SK-N-SH (cell line): ENCODE results near the gene LBHD1. TPM values are rescaled to one million over a fixed set of nuclear protein-coding genes. Genes with fewer than 3 reads are reported as not detected.

Experiments
- CTCF ChIA-PET: fragments of 300-600, 350-600 bp; formaldehyde crosslinking; extraction: SDS; loops from one replicate; lab custom pipeline; 2021; lab: Yijun Ruan, JAX
- POLR2A ChIA-PET: fragments of 350-600 bp; sonication (Branson Sonifier 250); formaldehyde crosslinking; extraction: SDS; loops from one replicate; lab custom pipeline; 2020; ENCODE audit warnings: antibody characterized with exemption, inconsistent platforms; lab: Yijun Ruan, JAX
- DNase-seq: peaks from one replicate; pipeline ENCODE4 v3.0.0; 2012
- H2AFZ ChIP-seq: fragments of 200-600 bp; sonication (generic); 2 replicates; pipeline ENCODE4 v1.8.1; 2016; ENCODE audit warnings: antibody characterized with exemption, mild to moderate bottlenecking, low read depth
- H3F3A ChIP-seq: fragments of 200-600 bp; sonication (generic); replicated peaks from 2 replicates; pipeline ENCODE3; 2016; ENCODE audit warnings: antibody characterized with exemption, mild to moderate bottlenecking; ENCODE audit not compliant: insufficient read depth
- H3K27ac ChIP-seq, 2 experiments: fragments of 200-500 bp in 1 of 2; fragments of 200-600 bp in 1 of 2; sonication (Bioruptor generic) in 1 of 2; sonication (generic), shearing (Covaris generic) in 1 of 2; 2 replicates each; pipeline versions ENCODE4 v1.5.1 to v1.6.1; 2014 to 2016; ENCODE audit warnings: low read depth in 2 of 2, inconsistent platforms in 1 of 2, low read length in 1 of 2, mild to moderate bottlenecking in 1 of 2, mixed read lengths in 1 of 2
- H3K27me3 ChIP-seq: fragments of 200-600 bp; sonication (generic), shearing (Covaris generic); 2 replicates; pipeline ENCODE4 v1.6.1; 2016; ENCODE audit warnings: mixed run types; ENCODE audit not compliant: insufficient read depth
- H3K36me3 ChIP-seq, 2 experiments: fragments of 200-500 bp in 1 of 2; fragments of 200-600 bp in 1 of 2; sonication (Bioruptor generic) in 1 of 2; sonication (generic) in 1 of 2; replicated peaks in 1 of 2; 2 replicates each; pipeline versions ENCODE3 to v1.5.1; 2014 to 2016; ENCODE audit warnings: low read length in 1 of 2, mild to moderate bottlenecking in 1 of 2; ENCODE audit not compliant: insufficient read depth in 2 of 2, control insufficient read depth in 1 of 2
- H3K4me1 ChIP-seq, 2 experiments: fragments of 200-500 bp in 1 of 2; fragments of 200-600 bp in 1 of 2; sonication (Bioruptor generic) in 1 of 2; sonication (generic), shearing (Covaris generic) in 1 of 2; 2 replicates each; pipeline versions ENCODE4 v1.5.1 to v1.6.1; 2014 to 2016; ENCODE audit warnings: low read depth in 1 of 2, low read length in 1 of 2, mixed run types in 1 of 2; ENCODE audit not compliant: insufficient read depth in 2 of 2, control insufficient read depth in 1 of 2
- H3K4me2 ChIP-seq: fragments of 200-600 bp; sonication (generic), shearing (Covaris generic); 2 replicates; pipeline ENCODE4 v1.6.1; 2017; ENCODE audit warnings: mixed run types
- H3K4me3 ChIP-seq, 2 experiments: fragments of 200-500 bp in 1 of 2; fragments of 200-600 bp in 1 of 2; sonication (Bioruptor generic) in 1 of 2; sonication (generic), shearing (Covaris generic) in 1 of 2; 2 replicates each; pipeline versions ENCODE4 v1.5.1 to v1.8.1; 2014 to 2016; ENCODE audit warnings: low read depth in 2 of 2, inconsistent platforms in 1 of 2, low read length in 1 of 2, mild to moderate bottlenecking in 1 of 2, mixed read lengths in 1 of 2, moderate library complexity in 1 of 2
- H3K79me2 ChIP-seq: fragments of 200-600 bp; sonication (generic); 2 replicates; pipeline ENCODE4 v1.8.1; 2017; ENCODE audit warnings: mild to moderate bottlenecking; ENCODE audit not compliant: insufficient read depth
- H3K9ac ChIP-seq: fragments of 200-600 bp; sonication (generic); 2 replicates; pipeline ENCODE4 v1.6.1; 2017; ENCODE audit warnings: mixed run types
- H3K9me2 ChIP-seq: fragments of 200-600 bp; sonication (generic); 2 replicates; pipeline ENCODE4 v1.6.1; 2017; ENCODE audit warnings: mixed run types
- H3K9me3 ChIP-seq: fragments of 200-600 bp; sonication (generic); 2 replicates; pipeline ENCODE4 v1.6.1; 2017; ENCODE audit warnings: mixed run types, mild to moderate bottlenecking, moderate library complexity
- H4K20me1 ChIP-seq: fragments of 200-600 bp; sonication (generic); 2 replicates; pipeline ENCODE4 v1.6.1; 2017; ENCODE audit warnings: mild to moderate bottlenecking, mixed run types; ENCODE audit not compliant: insufficient read depth
- CTCF ChIP-seq: fragments of 200-600 bp; sonication (generic); IDR thresholded peaks from 2 replicates; pipeline ENCODE4 v1.6.1; 2017; ENCODE audit warnings: antibody characterized with exemption, mild to moderate bottlenecking, moderate library complexity
- ELF1 ChIP-seq: IDR thresholded peaks from 2 replicates; pipeline ENCODE4 v1.4.0; 2012
- FOXJ3 ChIP-seq: sonication (generic); formaldehyde crosslinking; IDR thresholded peaks from 2 replicates; pipeline ENCODE4 v1.5.1; 2020; ENCODE audit warnings: mild to moderate bottlenecking, missing genetic modification reagents
- FOXM1 ChIP-seq: IDR thresholded peaks from 2 replicates; pipeline ENCODE4 v1.4.0; 2012; ENCODE audit warnings: low read depth, mild to moderate bottlenecking
- GABPA ChIP-seq: IDR thresholded peaks from 2 replicates; pipeline ENCODE4 v1.4.0; 2012; ENCODE audit warnings: low read depth, mild to moderate bottlenecking
- GATA2 ChIP-seq: sonication (generic); formaldehyde crosslinking; IDR thresholded peaks from 2 replicates; pipeline ENCODE4 v1.5.0; 2020; ENCODE audit warnings: mild to moderate bottlenecking, missing genetic modification reagents
- JUND ChIP-seq: IDR thresholded peaks from 2 replicates; pipeline ENCODE4 v1.4.0; 2012
- MAX ChIP-seq: IDR thresholded peaks from 2 replicates; pipeline ENCODE4 v1.4.0; 2012; ENCODE audit warnings: low read depth
- MEF2A ChIP-seq: IDR thresholded peaks from 2 replicates; pipeline ENCODE4 v1.4.0; 2012; ENCODE audit warnings: low read depth, borderline replicate concordance
- NFIC ChIP-seq: IDR thresholded peaks from 2 replicates; pipeline ENCODE4 v1.4.0; 2012; ENCODE audit warnings: borderline replicate concordance
- NRF1 ChIP-seq: IDR thresholded peaks from 2 replicates; pipeline ENCODE4 v1.6.1; 2012; ENCODE audit warnings: low read depth, mild to moderate bottlenecking, low read length
- PBX3 ChIP-seq: IDR thresholded peaks from 2 replicates; pipeline ENCODE4; 2012
- RAD21 ChIP-seq: IDR thresholded peaks from 2 replicates; pipeline ENCODE4 v1.6.1; 2012; ENCODE audit warnings: mild to moderate bottlenecking, low read length
- SMC3 ChIP-seq: IDR thresholded peaks from 2 replicates; pipeline ENCODE4 v1.6.1; 2012; ENCODE audit warnings: low read depth, low read length, improper control_type of control experiment
- TAF1 ChIP-seq: IDR thresholded peaks from 2 replicates; pipeline ENCODE4 v1.6.1; 2012; ENCODE audit warnings: low read depth, mild to moderate bottlenecking, low read length, moderate library complexity, borderline replicate concordance
- TEAD4 ChIP-seq: IDR thresholded peaks from 2 replicates; pipeline ENCODE4 v1.4.0; 2012; ENCODE audit warnings: mild to moderate bottlenecking, borderline replicate concordance; ENCODE audit not compliant: insufficient read depth
- USF2 ChIP-seq: fragments of 150-350 bp; IDR thresholded peaks from 2 replicates; pipeline ENCODE4 v1.6.1; 2017; ENCODE audit warnings: antibody characterized with exemption, low read length, low read depth, borderline replicate concordance
- YY1 ChIP-seq: IDR thresholded peaks from 2 replicates; pipeline ENCODE4 v1.4.0; 2012; ENCODE audit warnings: low read depth, mild to moderate bottlenecking
- WGBS: methylation state at CpG from one replicate; pipeline ENCODE4 v1.1.6; 2017; ENCODE audit warnings: low lambda C conversion rate; 5-methylcytosine and 5-hydroxymethylcytosine counted together
- polyA plus RNA-seq, 3 experiments: library from polyadenylated mRNA; depleted of rRNA; stranded (reverse); fragments of >200 nt; gene quantifications; 2 replicates each; pipeline ENCODE4 v1.2.3, GENCODE V29; 2012

Gene LBHD1
- polyA plus RNA-seq, 1 of the 3 experiments (the other 2 are of a cell fraction) = 9.7 TPM

- peak; percentile 6; the same call in 1 of the 2 replicates for TF ChIP-seq SMC3
- TF ChIP-seq GATA2 (CRISPR knock-in tag) = no peak
- TF ChIP-seq TEAD4 = 0 out of 2 replicates have a peak, but pooled peaks have one; percentile 10
- no peak for TF ChIP-seq JUND
- TF ChIP-seq FOXJ3 (CRISPR knock-in tag) = no peak
- TF ChIP-seq MAX = no peak; the same call in 1 of the 2 replicates
- no peak for TF ChIP-seq CTCF
- no peak for TF ChIP-seq NRF1
- TF ChIP-seq MEF2A = no peak
- TF ChIP-seq PBX3 = peak; percentile 20; the same call in 1 of the 2 replicates
Measured at GRCh38 chr11:62671608-62672389, at the start of gene LBHD1, which contains the start of gene UQCC3 (continued).

GRCh38 chr11:62719302-62719978 is 47.4 kb upstream of the LBHD1 start:
- POLR2A ChIA-PET = no interaction called here
- WGBS = 100% methylated on average over 2 of the region's 2 CpGs
- Histone ChIP-seq H3K4me3 (no peak overlapping the region), H4K20me1 (peaks cover 13% of the 10 kb centered on the region), H2AFZ (no peak overlapping the region), H3K79me2 (peaks cover 94% of the 10 kb centered on the region), H3F3A (peaks cover 33% of the 10 kb centered on the region), H3K9me2 (no peaks in the 10 kb centered on the region), H3K9me3 (no peaks in the 10 kb centered on the region), H3K27ac (no peak overlapping the region), H3K27me3 (no peaks in the 10 kb centered on the region), H3K36me3 (peaks cover 77 to 94% of the 10 kb centered on the region in 2 experiments), H3K4me1 (peaks cover 5 to 11% of the 10 kb centered on the region in 2 experiments; a peak in 3 of 4 replicates), H3K4me2 (no peak overlapping the region), H3K9ac (no peak overlapping the region)
- no peak for DNase-seq
- TF ChIP-seq GABPA (no peak), YY1 (no peak), FOXJ3 (CRISPR knock-in tag) (no peak), FOXM1 (no peak), NFIC (no peak), TAF1 (no peak), ELF1 (no peak), JUND (no peak), NRF1 (no peak), USF2 (no peak), RAD21 (no peak)
- CTCF ChIA-PET = no interaction called here
